ENCODE data around the gene IFT81.

IFT81 gene

DNA sequence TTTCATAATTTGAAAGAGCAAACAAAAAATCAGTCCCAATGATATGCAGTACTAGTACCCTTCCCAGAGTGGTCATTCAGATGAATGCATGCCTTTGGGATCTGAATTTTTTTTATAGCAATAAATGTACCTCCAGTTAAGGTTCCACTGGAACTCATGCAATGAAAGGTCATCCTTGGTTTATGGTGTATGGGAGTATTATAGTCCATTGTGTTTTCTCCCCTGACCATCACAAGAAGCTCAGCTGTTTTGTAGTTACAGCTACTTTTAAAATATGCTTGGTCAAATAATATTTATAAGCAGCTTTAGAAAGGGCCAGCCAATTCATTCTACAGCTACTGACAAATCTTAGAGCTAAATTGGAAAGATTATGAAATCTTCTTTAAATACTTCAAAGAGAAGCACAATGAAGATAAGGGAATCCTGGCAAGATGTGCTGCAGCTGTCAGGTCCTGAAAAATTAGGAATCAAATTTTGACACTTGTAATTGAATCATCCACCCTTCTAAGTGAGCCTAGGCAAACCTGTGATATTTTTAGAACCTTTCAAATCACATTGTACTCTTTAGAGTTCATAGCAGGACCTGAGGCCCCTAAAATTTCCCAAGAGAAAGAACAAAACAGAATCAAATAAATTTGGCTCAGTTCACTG is 46.5 kb downstream of the IFT81 start:
- Histone ChIP-seq H3K36me3 (replicated peaks; ENCODE audit: insufficient read depth, low read length) (no peaks in the 10 kb centered on the region), H3K4me1 (ENCODE audit: low read length) (0 out of 2 replicates have a peak, but pooled peaks cover 4% of the 10 kb centered on the region), H3K27me3 (replicated peaks; ENCODE audit: insufficient read depth, low read length) (no peaks in the 10 kb centered on the region), H3K79me2 (ENCODE audit: low read length) (no peaks in the 10 kb centered on the region), H3K9ac (ENCODE audit: low read length) (no peak overlapping the region), H3K9me3 (replicated peaks; ENCODE audit: insufficient read depth, low read length) (no peaks in the 10 kb centered on the region), H3K4me2 (ENCODE audit: low read depth, low read length) (no peak overlapping the region), H3K27ac (ENCODE audit: low read length) (no peak overlapping the region), H3K9me2 (replicated peaks; ENCODE audit: insufficient read depth, low read length) (no peaks in the 10 kb centered on the region), H3K4me3 (ENCODE audit: low read length) (no peak overlapping the region), H2AFZ (ENCODE audit: low read length) (no peak overlapping the region), H4K20me1 (ENCODE audit: insufficient read depth, low read length) (no peaks in the 10 kb centered on the region), H3F3A (ENCODE audit: insufficient read depth, low read length) (no peaks in the 10 kb centered on the region)
- TF ChIP-seq EZH2 (optimal IDR thresholded peaks at IDR 0.05; ENCODE audit: low read depth, low read length) (no peak), CTCF (IDR thresholded peaks at IDR 0.05; ENCODE audit: low read length) (no peak), EZH2phosphoT487 (IDR thresholded peaks at IDR 0.05; ENCODE audit: low read length) (no peak)
- DNase-seq: no peak

GRCh38 chr12:110171186-110171538 is 47.0 kb downstream of the IFT81 start:
- no peaks in the 10 kb centered on the region for H3K36me3 ChIP-seq (replicated peaks; ENCODE audit: insufficient read depth, low read length)
- TF ChIP-seq CTCF (IDR thresholded peaks at IDR 0.05; ENCODE audit: low read length): no peak
- TF ChIP-seq EZH2 (optimal IDR thresholded peaks at IDR 0.05; ENCODE audit: low read depth, low read length): no peak
- no peak for TF ChIP-seq EZH2phosphoT487 (IDR thresholded peaks at IDR 0.05; ENCODE audit: low read length)
- no peaks in the 10 kb centered on the region for H3K9me3 ChIP-seq (replicated peaks; ENCODE audit: insufficient read depth, low read length)
- no peaks in the 10 kb centered on the region for H3F3A ChIP-seq (ENCODE audit: insufficient read depth, low read length)
- no peaks in the 10 kb centered on the region for H4K20me1 ChIP-seq (ENCODE audit: insufficient read depth, low read length)
- H3K9ac ChIP-seq (ENCODE audit: low read length): no peak overlapping the region
- H2AFZ ChIP-seq (ENCODE audit: low read length): no peak overlapping the region
- no peak overlapping the region for H3K27ac ChIP-seq (ENCODE audit: low read length)
- H3K27me3 ChIP-seq (replicated peaks; ENCODE audit: insufficient read depth, low read length): no peaks in the 10 kb centered on the region
- no peak overlapping the region for H3K4me3 ChIP-seq (ENCODE audit: low read length)
- no peaks in the 10 kb centered on the region for H3K9me2 ChIP-seq (replicated peaks; ENCODE audit: insufficient read depth, low read length)
- no peaks in the 10 kb centered on the region for H3K4me1 ChIP-seq (ENCODE audit: low read length)
- DNase-seq: no peak
- H3K4me2 ChIP-seq (ENCODE audit: low read depth, low read length): no peak overlapping the region
- H3K79me2 ChIP-seq (ENCODE audit: low read length): no peaks in the 10 kb centered on the region

DNA sequence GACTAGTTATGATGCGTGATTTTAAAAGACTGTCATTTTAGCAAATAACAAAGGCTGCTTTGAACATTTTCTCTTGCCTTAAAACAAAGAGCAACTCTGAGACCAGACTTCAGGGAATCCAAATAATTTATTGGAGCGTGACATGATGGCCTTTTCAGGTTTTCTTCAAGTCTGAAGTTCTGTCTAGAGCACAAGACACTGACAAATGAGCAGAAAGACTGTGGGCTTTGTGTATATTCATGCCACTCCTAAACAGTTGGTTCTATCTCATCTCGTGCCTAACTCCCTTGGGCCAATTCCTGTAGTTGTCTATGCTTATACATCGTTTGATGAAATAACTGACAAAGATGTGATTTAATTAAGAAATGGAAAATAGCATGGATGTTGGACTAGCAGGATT is 47.5 kb downstream of the IFT81 start:
- H3K36me3 ChIP-seq (replicated peaks; ENCODE audit: insufficient read depth, low read length): no peaks in the 10 kb centered on the region
- H3K79me2 ChIP-seq (ENCODE audit: low read length): no peaks in the 10 kb centered on the region
- no peaks in the 10 kb centered on the region for H3F3A ChIP-seq (ENCODE audit: insufficient read depth, low read length)
- no peaks in the 10 kb centered on the region for H3K9me3 ChIP-seq (replicated peaks; ENCODE audit: insufficient read depth, low read length)
- no peak for DNase-seq
- no peak overlapping the region for H3K4me3 ChIP-seq (ENCODE audit: low read length)
- H2AFZ ChIP-seq (ENCODE audit: low read length): no peak overlapping the region
- no peak overlapping the region for H3K4me2 ChIP-seq (ENCODE audit: low read depth, low read length)
- no peak overlapping the region for H3K9ac ChIP-seq (ENCODE audit: low read length)
- no peaks in the 10 kb centered on the region for H4K20me1 ChIP-seq (ENCODE audit: insufficient read depth, low read length)
- H3K27ac ChIP-seq (ENCODE audit: low read length): no peak overlapping the region
- H3K27me3 ChIP-seq (replicated peaks; ENCODE audit: insufficient read depth, low read length): no peaks in the 10 kb centered on the region
- no peaks in the 10 kb centered on the region for H3K9me2 ChIP-seq (replicated peaks; ENCODE audit: insufficient read depth, low read length)
- no peak for TF ChIP-seq CTCF (IDR thresholded peaks at IDR 0.05; ENCODE audit: low read length)
- no peak for TF ChIP-seq EZH2phosphoT487 (IDR thresholded peaks at IDR 0.05; ENCODE audit: low read length)
- TF ChIP-seq EZH2 (optimal IDR thresholded peaks at IDR 0.05; ENCODE audit: low read depth, low read length): no peak
- H3K4me1 ChIP-seq (ENCODE audit: low read length): no peaks in the 10 kb centered on the region
